ENCODE measurements around the gene RHOB.
"Not testable (repeated sequence)": the region's sequence is repeated elsewhere in the genome, so short reads cannot be mapped to it uniquely, and the experiment has no call there.

The RHOB gene

GRCh38 chr2:20446917-20447436 lies at the start of gene RHOB:
Gene RHOB, plus strand, starts transcription at chr2:20447074. Its CDS starts 392 bp downstream, at chr2:20447466.
- DNase-seq (peak; percentile 91), ATAC-seq (peak; percentile 98)

GRCh38 chr2:20397811-20398447 lies 48.9 kb upstream of the RHOB start:
- ATAC-seq: no peak

GRCh38 chr2:20398956-20399567 lies 47.8 kb upstream of the RHOB start:
- DNase-seq (no peak), ATAC-seq (no peak)

More at GRCh38 chr2:20397811-20398447, 48.9 kb upstream of the RHOB start:
- DNase-seq: no peak

GRCh38 chr2:20400306-20400705 lies 46.6 kb upstream of the RHOB start:
- no peak for DNase-seq
- ATAC-seq: no peak

- ATAC-seq (no peak), DNase-seq (no peak)
Measured at GRCh38 chr2:20400787-20401488, 45.9 kb upstream of the RHOB start.

- no peak for ATAC-seq
Measured at GRCh38 chr2:20401489-20401835, 45.4 kb upstream of the RHOB start.

GRCh38 chr2:20403774-20404312 lies 43.0 kb upstream of the RHOB start:
- no peak for DNase-seq
- ATAC-seq: no peak

More at GRCh38 chr2:20401489-20401835, 45.4 kb upstream of the RHOB start:
- DNase-seq: no peak

- DNase-seq: no peak
- no peak for ATAC-seq
Measured at GRCh38 chr2:20404950-20405349, 41.9 kb upstream of the RHOB start.

- ATAC-seq (no peak), DNase-seq (no peak)
Measured at GRCh38 chr2:20409039-20409438, 37.8 kb upstream of the RHOB start.

- no peak for ATAC-seq
- DNase-seq: no peak
Measured at GRCh38 chr2:20410556-20411277, 36.2 kb upstream of the RHOB start.

GRCh38 chr2:20411361-20411894 lies 35.4 kb upstream of the RHOB start:
- peak; percentile 76 for DNase-seq
- peak; percentile 96 for ATAC-seq

GRCh38 chr2:20414806-20415205 lies 32.1 kb upstream of the RHOB start:
- ATAC-seq (no peak), DNase-seq (no peak)

GRCh38 chr2:20415511-20415918 lies 31.4 kb upstream of the RHOB start:
- DNase-seq (no peak), ATAC-seq (no peak)

GRCh38 chr2:20416723-20417122 lies 30.2 kb upstream of the RHOB start:
- ATAC-seq: no peak
- DNase-seq: no peak

GRCh38 chr2:20417230-20417821 lies 29.5 kb upstream of the RHOB start:
- not testable (repeated sequence) for DNase-seq, ATAC-seq

- DNase-seq (no peak), ATAC-seq (no peak)
Measured at GRCh38 chr2:20418519-20418918, 28.4 kb upstream of the RHOB start.

- no peak for DNase-seq
- ATAC-seq: no peak
Measured at GRCh38 chr2:20419007-20419576, 27.8 kb upstream of the RHOB start.

GRCh38 chr2:20419752-20420151 lies 27.1 kb upstream of the RHOB start:
- ATAC-seq (no peak), DNase-seq (no peak)

GRCh38 chr2:20421336-20421987 lies 25.4 kb upstream of the RHOB start:
- no peak for ATAC-seq

GRCh38 chr2:20421988-20422370 lies 24.9 kb upstream of the RHOB start:
- no peak for DNase-seq

More at GRCh38 chr2:20421336-20421987, 25.4 kb upstream of the RHOB start:
- DNase-seq: no peak

More at GRCh38 chr2:20421988-20422370, 24.9 kb upstream of the RHOB start:
- no peak for ATAC-seq

Data from stimulated activated naive CD8-positive, alpha-beta T cell treated with anti-CD3 and anti-CD28 coated beads, Interleukin-15, Interleukin-2, amounts not matched to agents 100 U/mL and 50 U/mL, for 24 hours (primary cell).